ENCODE data around the gene MTHFR. TPM values are rescaled to one million over a fixed set of nuclear protein-coding genes. Genes with fewer than 3 reads are reported as not detected.
A peak's percentile ranks its signal among the peaks of the same experiment; 100 is the strongest.

The MTHFR gene
- polyA plus RNA-seq, 1 of the 3 experiments (the other 2 are of a cell fraction): 5.3 TPM

- no peak within 1 kb of the TSS for H2AFZ ChIP-seq (ENCODE audit: low read depth)
- H3K36me3 ChIP-seq (replicated peaks in 1 of 2; ENCODE audit: control insufficient read depth in 1 of 2, insufficient read depth in 2 of 2, low read length in 1 of 2): peaks cover 4 to 12% of the 10 kb centered on the region in 2 experiments
- TF ChIP-seq RCOR1 (IDR thresholded peaks at IDR 0.05; ENCODE audit: low read length): peak; percentile 65
- TF ChIP-seq NRF1 (IDR thresholded peaks at IDR 0.05; ENCODE audit: low read depth, low read length): no peak
- no peak for TF ChIP-seq TEAD4 (IDR thresholded peaks at IDR 0.05; ENCODE audit: borderline replicate concordance, insufficient read depth)
- TF ChIP-seq NFIC (IDR thresholded peaks at IDR 0.05; ENCODE audit: borderline replicate concordance): no peak
- 0 out of 2 replicates have a peak, but pooled peaks have one; percentile 32 for TF ChIP-seq MAX (IDR thresholded peaks at IDR 0.05; ENCODE audit: low read depth)
- no peak for TF ChIP-seq YY1 (IDR thresholded peaks at IDR 0.05; ENCODE audit: low read depth)
- peak; percentile 89; the same call in 1 of the 2 replicates for TF ChIP-seq MXI1 (IDR thresholded peaks at IDR 0.05; ENCODE audit: low read depth, low read length)
- peak in 1 of 2 experiments; percentile 64; a peak in 2 of 4 replicates for TF ChIP-seq EP300 (IDR thresholded peaks at IDR 0.05; ENCODE audit: borderline replicate concordance in 1 of 2, low read depth in 1 of 2, low read length in 1 of 2)
- no peak for TF ChIP-seq CTCF (IDR thresholded peaks at IDR 0.05)
- no peak for TF ChIP-seq ELF1 (IDR thresholded peaks at IDR 0.05)
- TF ChIP-seq FOXJ3 (CRISPR knock-in tag; IDR thresholded peaks at IDR 0.05): peak; percentile 72; the same call in 1 of the 2 replicates
- TF ChIP-seq RAD21 (IDR thresholded peaks at IDR 0.05; ENCODE audit: low read length): 0 out of 2 replicates have a peak, but pooled peaks have one; percentile 23
- 0 out of 2 replicates have a peak, but pooled peaks have one; percentile 24 for TF ChIP-seq GATA2 (CRISPR knock-in tag; IDR thresholded peaks at IDR 0.05)
- TF ChIP-seq TCF12 (IDR thresholded peaks at IDR 0.05): peak; percentile 21; the same call in 1 of the 2 replicates
- TF ChIP-seq USF2 (IDR thresholded peaks at IDR 0.05; ENCODE audit: borderline replicate concordance, low read depth, low read length): peak; percentile 43; the same call in 1 of the 2 replicates
- TF ChIP-seq FOXM1 (IDR thresholded peaks at IDR 0.05; ENCODE audit: low read depth): no peak
- no peak for TF ChIP-seq RFX5 (IDR thresholded peaks at IDR 0.05; ENCODE audit: low read length)
- TF ChIP-seq FOSL2 (IDR thresholded peaks at IDR 0.05; ENCODE audit: borderline replicate concordance, low read depth): no peak
- no peak for TF ChIP-seq GABPA (IDR thresholded peaks at IDR 0.05; ENCODE audit: low read depth)
- no peak for TF ChIP-seq MEF2A (IDR thresholded peaks at IDR 0.05; ENCODE audit: borderline replicate concordance, low read depth)
- no peak for TF ChIP-seq JUND (IDR thresholded peaks at IDR 0.05)
- no peak for TF ChIP-seq ZBTB33 (IDR thresholded peaks at IDR 0.05; ENCODE audit: borderline replicate concordance, low read depth)
- no peak for TF ChIP-seq SMC3 (IDR thresholded peaks at IDR 0.05; ENCODE audit: low read depth, low read length)
- TF ChIP-seq PBX3 (IDR thresholded peaks at IDR 0.05): no peak
- TF ChIP-seq USF1 (IDR thresholded peaks at IDR 0.05; ENCODE audit: borderline replicate concordance, low read depth): 0 out of 2 replicates have a peak, but pooled peaks have one; percentile 13
- TF ChIP-seq CHD2 (IDR thresholded peaks at IDR 0.05; ENCODE audit: low read length, partially characterized antibody): peak; percentile 69
- H3K9me3 ChIP-seq: no peaks in the 10 kb centered on the region
- H3K4me1 ChIP-seq (ENCODE audit: control insufficient read depth in 1 of 2, insufficient read depth in 2 of 2, low read depth in 1 of 2, low read length in 1 of 2): peaks cover 0 to 32% of the 10 kb centered on the region in 2 experiments; a peak in 2 of 4 replicates
- no peaks in the 10 kb centered on the region for H3F3A ChIP-seq (replicated peaks; ENCODE audit: insufficient read depth)
- H3K27ac ChIP-seq (ENCODE audit: low read depth in 2 of 2, low read length in 1 of 2): peak within 1 kb of the TSS in 1 of 2 experiments; percentile 92; a peak in 2 of 4 replicates
- H3K4me3 ChIP-seq (ENCODE audit: low read depth in 2 of 2, low read length in 1 of 2): no peak within 1 kb of the TSS
- ChIA-PET POLR2A (interaction anchor here (1.4 to 4.0 kb wide), 3 partner anchors 15 to 61 kb away, joined by 4 to 29 read pairs (median 15); no protein-coding TSS in a partner anchor), CTCF (interaction anchor here (0.7 to 15.4 kb wide), 8 partner anchors 9 to 154 kb away, joined by 3 to 316 read pairs (median 4); no protein-coding TSS in a partner anchor)
- WGBS (ENCODE audit: low lambda C conversion rate): 61% methylated on average over 18 of the region's 18 CpGs
- no peaks in the 10 kb centered on the region for H3K9me2 ChIP-seq
- H3K9ac ChIP-seq: no peak within 1 kb of the TSS
- no peak within 1 kb of the TSS for H3K4me2 ChIP-seq
- peak; percentile 91 for DNase-seq
- H4K20me1 ChIP-seq (ENCODE audit: insufficient read depth): peaks cover 6% of the 10 kb centered on the region; the same call in 1 of the 2 replicates
- no peaks in the 10 kb centered on the region for H3K79me2 ChIP-seq (ENCODE audit: insufficient read depth)
- no peaks in the 10 kb centered on the region for H3K27me3 ChIP-seq (ENCODE audit: insufficient read depth)
Observed at GRCh38 chr1:11847667-11848372, 42.1 kb upstream of the MTHFR start, which contains the start of gene NPPA. Gene NPPA (minus strand): TSS chr1:11847783. CDS start chr1:11847684, 99 bp downstream.

All from SK-N-SH (cell line).